OCI-LY3 (cell line): Measurements from ENCODE around the gene CRB1.

ENCODE experiments used
- H2AFZ ChIP-seq: fragments of 200-600, 300-600 bp; shearing (Covaris generic); 2 replicates; pipeline ENCODE4 v1.6.0; 2014; ENCODE audit warnings: antibody characterized with exemption, low read depth, low read length
- H3K27ac ChIP-seq: fragments of 200-600, 300-600 bp; sonication (generic); 2 replicates; pipeline ENCODE4 v1.5.1; 2014; ENCODE audit warnings: mild to moderate bottlenecking, low read length, moderate library complexity, mixed read lengths
- H3K27me3 ChIP-seq: fragments of 200-600, 300-600 bp; sonication (generic); 2 replicates; pipeline ENCODE4 v1.6.1; 2014; ENCODE audit warnings: low read depth, low read length, mixed read lengths
- H3K36me3 ChIP-seq: fragments of 200-600, 300-600 bp; sonication (generic); replicated peaks from 2 replicates; pipeline ENCODE3; 2014; ENCODE audit warnings: low read depth, low read length, mixed read lengths
- H3K4me1 ChIP-seq: fragments of 300-600, 200-600 bp; sonication (generic); 2 replicates; pipeline ENCODE4 v1.6.1; 2014; ENCODE audit warnings: low read length, mixed read lengths
- H3K4me2 ChIP-seq: fragments of 200-600, 300-600 bp; sonication (generic); 2 replicates; pipeline ENCODE4 v1.6.1; 2014; ENCODE audit warnings: low read length, mixed read lengths
- H3K4me3 ChIP-seq: fragments of 300-600, 200-600 bp; sonication (generic); 2 replicates; pipeline ENCODE4 v1.5.1; 2014; ENCODE audit warnings: antibody characterized with exemption, mild to moderate bottlenecking, low read length, moderate library complexity
- H3K79me2 ChIP-seq: fragments of 300-600, 200-600 bp; shearing (Covaris generic); 2 replicates; pipeline ENCODE4 v1.6.1; 2014; ENCODE audit warnings: mild to moderate bottlenecking, low read length, mixed read lengths
- H3K9ac ChIP-seq: fragments of 300-600, 200-600 bp; shearing (Covaris generic); 2 replicates; pipeline ENCODE4 v1.6.0; 2014; ENCODE audit warnings: mild to moderate bottlenecking, low read length, moderate library complexity
- H3K9me3 ChIP-seq: fragments of 200-600, 300-600 bp; shearing (Covaris generic); 2 replicates; pipeline ENCODE4 v1.6.1; 2014; ENCODE audit warnings: low read length, mixed read lengths; ENCODE audit not compliant: insufficient read depth
- H4K20me1 ChIP-seq: fragments of 200-600, 300-600 bp; sonication (generic); 2 replicates; pipeline ENCODE4 v1.6.1; 2016; ENCODE audit warnings: low read length, mixed read lengths; ENCODE audit not compliant: insufficient read depth
- EZH2phosphoT487 ChIP-seq: fragments of 200-600 bp; shearing (Covaris generic); IDR thresholded peaks from 2 replicates; pipeline ENCODE4 v1.6.1; 2018; ENCODE audit warnings: antibody characterized with exemption, mixed run types, low read depth
- TF ChIP-seq, protein P1 (sequence below): fragments of 200-600, 300-600 bp; sonication (generic); IDR thresholded peaks from 2 replicates; pipeline ENCODE4 v1.5.1; 2014; ENCODE audit warnings: antibody characterized with exemption, low read length, low read depth

The CRB1 gene

DNA sequence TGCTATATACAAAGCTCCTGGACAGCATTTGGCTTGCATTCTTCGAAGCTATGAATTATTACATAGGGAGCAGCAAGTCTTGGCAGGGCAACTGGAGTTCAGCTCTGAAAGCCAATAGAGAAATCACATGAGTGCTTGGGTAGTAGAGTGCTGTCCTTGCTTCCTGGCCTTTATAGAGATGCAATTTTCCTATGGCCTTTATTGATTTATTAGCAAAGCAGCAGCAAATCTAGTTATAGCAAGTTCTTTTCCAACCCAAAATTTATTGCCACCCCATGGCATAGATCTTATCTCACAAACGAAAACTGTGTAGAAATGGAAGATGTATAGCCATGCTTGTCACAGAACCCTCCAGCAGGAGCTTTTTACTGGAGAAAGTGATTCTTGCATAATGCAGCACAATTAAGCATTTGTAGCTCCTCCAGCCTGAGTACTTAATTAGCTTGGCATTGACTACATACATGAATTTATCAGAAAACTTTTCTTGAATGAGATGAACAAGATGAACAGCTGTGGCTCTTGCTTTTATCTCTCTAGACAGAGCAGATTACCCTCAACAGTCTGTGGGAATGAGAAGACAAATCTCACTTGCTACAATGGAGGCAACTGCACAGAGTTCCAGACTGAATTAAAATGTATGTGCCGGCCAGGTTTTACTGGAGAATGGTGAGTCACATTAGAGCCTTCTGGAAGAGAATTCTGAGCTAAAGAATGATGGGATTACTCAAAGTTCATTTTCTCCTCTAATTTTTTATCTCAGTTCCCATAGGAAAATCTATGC, 170.1 kb downstream of the CRB1 start:
- Histone ChIP-seq H3K9me3 (no peaks in the 10 kb centered on the region), H3K4me2 (no peak overlapping the region), H3K79me2 (no peaks in the 10 kb centered on the region), H4K20me1 (no peaks in the 10 kb centered on the region), H2AFZ (no peak overlapping the region), H3K9ac (no peak overlapping the region), H3K27me3 (no peaks in the 10 kb centered on the region), H3K4me1 (no peaks in the 10 kb centered on the region), H3K27ac (no peak overlapping the region), H3K36me3 (no peaks in the 10 kb centered on the region), H3K4me3 (no peak overlapping the region)
- TF ChIP-seq, protein P1, sequence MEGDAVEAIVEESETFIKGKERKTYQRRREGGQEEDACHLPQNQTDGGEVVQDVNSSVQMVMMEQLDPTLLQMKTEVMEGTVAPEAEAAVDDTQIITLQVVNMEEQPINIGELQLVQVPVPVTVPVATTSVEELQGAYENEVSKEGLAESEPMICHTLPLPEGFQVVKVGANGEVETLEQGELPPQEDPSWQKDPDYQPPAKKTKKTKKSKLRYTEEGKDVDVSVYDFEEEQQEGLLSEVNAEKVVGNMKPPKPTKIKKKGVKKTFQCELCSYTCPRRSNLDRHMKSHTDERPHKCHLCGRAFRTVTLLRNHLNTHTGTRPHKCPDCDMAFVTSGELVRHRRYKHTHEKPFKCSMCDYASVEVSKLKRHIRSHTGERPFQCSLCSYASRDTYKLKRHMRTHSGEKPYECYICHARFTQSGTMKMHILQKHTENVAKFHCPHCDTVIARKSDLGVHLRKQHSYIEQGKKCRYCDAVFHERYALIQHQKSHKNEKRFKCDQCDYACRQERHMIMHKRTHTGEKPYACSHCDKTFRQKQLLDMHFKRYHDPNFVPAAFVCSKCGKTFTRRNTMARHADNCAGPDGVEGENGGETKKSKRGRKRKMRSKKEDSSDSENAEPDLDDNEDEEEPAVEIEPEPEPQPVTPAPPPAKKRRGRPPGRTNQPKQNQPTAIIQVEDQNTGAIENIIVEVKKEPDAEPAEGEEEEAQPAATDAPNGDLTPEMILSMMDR, result no peak
- no peak for TF ChIP-seq EZH2phosphoT487

DNA sequence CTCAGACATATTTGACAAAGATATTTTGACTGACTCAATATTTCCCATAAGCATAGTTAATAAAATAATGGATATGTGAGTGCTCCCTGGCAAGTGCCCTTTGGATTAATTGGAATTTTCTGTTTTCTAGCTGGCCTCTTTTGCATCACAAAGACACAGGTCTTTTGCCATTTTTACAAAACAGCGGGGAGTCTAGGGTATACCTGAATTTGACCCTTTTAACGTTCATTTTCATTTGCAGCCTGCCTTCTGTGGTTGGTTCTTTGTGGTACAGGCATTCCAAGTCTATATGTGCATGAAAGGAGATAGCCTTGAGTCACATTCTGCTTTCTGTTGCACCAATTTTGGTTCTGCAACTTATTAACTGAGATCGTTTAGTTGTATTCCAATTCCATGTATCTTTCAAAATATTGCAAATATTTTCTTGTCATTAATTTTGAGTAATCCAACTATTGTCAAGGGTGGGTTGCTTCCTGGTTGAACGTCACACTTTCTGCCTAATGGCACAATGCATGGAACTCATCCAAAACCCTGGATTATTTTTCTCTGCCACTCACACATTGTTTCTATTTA, 171.7 kb downstream of the CRB1 start:
- no peaks in the 10 kb centered on the region for H3K79me2 ChIP-seq
- no peaks in the 10 kb centered on the region for H3K36me3 ChIP-seq
- H2AFZ ChIP-seq, result no peak overlapping the region
- no peak overlapping the region for H3K27ac ChIP-seq
- no peak for TF ChIP-seq EZH2phosphoT487
- TF ChIP-seq, protein P1, result no peak
- H3K27me3 ChIP-seq, result no peaks in the 10 kb centered on the region
- H3K4me2 ChIP-seq, result no peak overlapping the region
- H3K9ac ChIP-seq, result no peak overlapping the region
- no peaks in the 10 kb centered on the region for H3K9me3 ChIP-seq
- no peak overlapping the region for H3K4me3 ChIP-seq
- H3K4me1 ChIP-seq, result no peaks in the 10 kb centered on the region
- H4K20me1 ChIP-seq, result no peaks in the 10 kb centered on the region

DNA sequence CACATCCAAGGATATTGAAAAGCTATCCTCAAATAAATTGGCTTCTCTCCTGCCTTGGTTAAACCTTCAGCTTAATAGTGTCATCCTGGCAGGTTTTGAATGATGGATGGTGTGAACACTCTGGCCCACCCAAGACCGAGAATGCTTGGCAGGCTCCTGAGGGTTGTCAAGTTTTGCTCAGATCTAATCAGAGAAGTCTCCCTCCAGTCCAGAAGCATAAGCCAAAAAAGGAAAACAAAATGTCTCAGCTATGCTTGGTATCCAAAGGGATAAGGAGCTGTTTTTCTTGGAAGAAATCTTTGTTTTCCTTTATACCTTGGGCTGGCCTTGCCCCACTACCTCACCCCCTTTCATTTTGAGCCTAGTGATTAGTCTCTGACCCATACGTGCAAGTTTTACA, 172.7 kb downstream of the CRB1 start:
- no peak overlapping the region for H3K4me3 ChIP-seq
- H3K27ac ChIP-seq, result no peak overlapping the region
- H3K9ac ChIP-seq, result no peak overlapping the region
- TF ChIP-seq, protein P1, result no peak
- TF ChIP-seq EZH2phosphoT487, result no peak
- H3K27me3 ChIP-seq, result no peaks in the 10 kb centered on the region
- no peaks in the 10 kb centered on the region for H3K9me3 ChIP-seq
- no peak overlapping the region for H3K4me2 ChIP-seq
- H3K4me1 ChIP-seq, result no peaks in the 10 kb centered on the region
- H3K36me3 ChIP-seq, result no peaks in the 10 kb centered on the region
- H3K79me2 ChIP-seq, result no peaks in the 10 kb centered on the region
- no peak overlapping the region for H2AFZ ChIP-seq
- H4K20me1 ChIP-seq, result no peaks in the 10 kb centered on the region

GRCh38 chr1:197441999-197442414, 174.0 kb downstream of the CRB1 start:
- no peak overlapping the region for H3K9ac ChIP-seq
- no peak overlapping the region for H3K4me3 ChIP-seq
- H4K20me1 ChIP-seq, result no peaks in the 10 kb centered on the region
- H2AFZ ChIP-seq, result no peak overlapping the region
- H3K36me3 ChIP-seq, result no peaks in the 10 kb centered on the region
- no peaks in the 10 kb centered on the region for H3K27me3 ChIP-seq
- no peak overlapping the region for H3K4me2 ChIP-seq
- H3K4me1 ChIP-seq, result no peaks in the 10 kb centered on the region
- no peaks in the 10 kb centered on the region for H3K9me3 ChIP-seq
- H3K27ac ChIP-seq, result no peak overlapping the region
- TF ChIP-seq, protein P1, result no peak
- TF ChIP-seq EZH2phosphoT487, result no peak
- H3K79me2 ChIP-seq, result no peaks in the 10 kb centered on the region
